Right atrium auricular region (tissue), 2 donors: ENCODE measurements around the gene NELL1. TPM values are rescaled to one million over a fixed set of nuclear protein-coding genes. Genes with fewer than 3 reads are reported as not detected.

Experiments
- DNase-seq: peaks from one replicate; pipeline ENCODE4 v3.0.0-alpha.2; 2019; ENCODE audit warnings: low spot score
- H3K27ac ChIP-seq, 2 donors: fragments of 200-600 bp; sonication (generic); 1 replicate in 1 of 2; 2 replicates in 1 of 2; pipeline ENCODE4 v1.5.1; 2016 to 2019
- H3K27me3 ChIP-seq, 2 donors: fragments of 200-600 bp; sonication (generic); one replicate each; pipeline versions ENCODE4 v1.5.1 to v1.6.0; 2017 to 2019
- H3K36me3 ChIP-seq: fragments of 200-600 bp; sonication (generic); one replicate; pipeline ENCODE4 v1.5.1; 2016
- H3K4me1 ChIP-seq, 2 donors: fragments of 200-600 bp; sonication (generic); one replicate each; pipeline versions ENCODE4 v1.5.1 to v1.6.0; 2017 to 2019
- H3K4me3 ChIP-seq, 2 donors: fragments of 200-600 bp; sonication (generic); 1 replicate in 1 of 2; 2 replicates in 1 of 2; pipeline ENCODE4 v1.5.1; 2017 to 2019; ENCODE audit warnings: mild to moderate bottlenecking in 1 of 2, moderate library complexity in 1 of 2
- H3K9me3 ChIP-seq, 2 donors: fragments of 200-600 bp; sonication (generic); one replicate each; pipeline ENCODE4 v1.5.1; 2019
- CTCF ChIP-seq, 2 donors: fragments of 200-600 bp; sonication (generic); IDR thresholded peaks; one replicate each; pipeline ENCODE4 v1.5.1; 2019; ENCODE audit warnings: antibody characterized with exemption in 2 of 2
- total RNA-seq, 2 donors: library from RNA; depleted of rRNA; stranded (reverse); fragments of >200 nt; gene quantifications; one replicate each; pipeline ENCODE4 v1.1.0, GENCODE V29; 2016

The NELL1 gene
- total RNA-seq, 2 donors from 2014 or later = not detected

GRCh38 chr11:21615955-21616371 is 946.6 kb downstream of the NELL1 start:
- H3K4me3 ChIP-seq = no peak overlapping the region
- no peak for TF ChIP-seq CTCF (IDR thresholded peaks at IDR 0.05)
- H3K4me1 ChIP-seq = no peaks in the 10 kb centered on the region
- no peak overlapping the region for H3K27ac ChIP-seq
- DNase-seq = no peak
- no peaks in the 10 kb centered on the region for H3K27me3 ChIP-seq
- no peaks in the 10 kb centered on the region for H3K9me3 ChIP-seq
- H3K36me3 ChIP-seq = no peaks in the 10 kb centered on the region

GRCh38 chr11:21622566-21622965 is 953.2 kb downstream of the NELL1 start:
- no peak overlapping the region for H3K27ac ChIP-seq
- no peaks in the 10 kb centered on the region for H3K4me1 ChIP-seq
- no peaks in the 10 kb centered on the region for H3K36me3 ChIP-seq
- H3K9me3 ChIP-seq = no peaks in the 10 kb centered on the region
- no peaks in the 10 kb centered on the region for H3K27me3 ChIP-seq
- H3K4me3 ChIP-seq = no peak overlapping the region
- TF ChIP-seq CTCF (IDR thresholded peaks at IDR 0.05) = no peak
- no peak for DNase-seq

GRCh38 chr11:21622995-21623394 is 953.6 kb downstream of the NELL1 start:
- DNase-seq = no peak
- no peaks in the 10 kb centered on the region for H3K9me3 ChIP-seq
- H3K27me3 ChIP-seq = no peaks in the 10 kb centered on the region
- H3K4me1 ChIP-seq = no peaks in the 10 kb centered on the region
- H3K36me3 ChIP-seq = no peaks in the 10 kb centered on the region
- no peak overlapping the region for H3K27ac ChIP-seq
- TF ChIP-seq CTCF (IDR thresholded peaks at IDR 0.05) = no peak
- H3K4me3 ChIP-seq = no peak overlapping the region

Other genes starting within 250 kb of the NELL1 start
- gene SLC6A5, start 70.0 kb upstream of the NELL1 start, total RNA-seq = under 1 TPM in 1 of 2 donors, not detected in 1; 0.11 TPM